ENCODE results near the gene ERBB4.

The ERBB4 gene

GRCh38 chr2:212033888-212034287 is 504.7 kb downstream of the ERBB4 start:
- H3K4me3 ChIP-seq (ENCODE audit: insufficient read depth, low read depth, low read length) = no peak overlapping the region
- H3K27me3 ChIP-seq (ENCODE audit: control insufficient read depth, insufficient read depth, low read length, poor library complexity, severe bottlenecking) = no peaks in the 10 kb centered on the region
- H3K36me3 ChIP-seq (ENCODE audit: control insufficient read depth, insufficient read depth, low read length) = no peaks in the 10 kb centered on the region
- no peaks in the 10 kb centered on the region for H3K9me3 ChIP-seq (ENCODE audit: control insufficient read depth, low read length)
- H3K27ac ChIP-seq (ENCODE audit: insufficient read depth, low read depth, low read length, poor library complexity, severe bottlenecking) = no peak overlapping the region
- H3K4me1 ChIP-seq (ENCODE audit: control insufficient read depth, insufficient read depth, low read length) = no peaks in the 10 kb centered on the region

GRCh38 chr2:212032536-212033219 is 505.9 kb downstream of the ERBB4 start:
- WGBS, 2 experiments = no CpG with 5 or more reads among the region's 1 CpG
- H3K27ac ChIP-seq (ENCODE audit: insufficient read depth, low read depth, low read length, poor library complexity, severe bottlenecking) = no peak overlapping the region
- no peaks in the 10 kb centered on the region for H3K36me3 ChIP-seq (ENCODE audit: control insufficient read depth, insufficient read depth, low read length)
- H3K4me3 ChIP-seq (ENCODE audit: insufficient read depth, low read depth, low read length) = no peak overlapping the region
- H3K9me3 ChIP-seq (ENCODE audit: control insufficient read depth, low read length) = no peaks in the 10 kb centered on the region
- no peaks in the 10 kb centered on the region for H3K4me1 ChIP-seq (ENCODE audit: control insufficient read depth, insufficient read depth, low read length)
- no peaks in the 10 kb centered on the region for H3K27me3 ChIP-seq (ENCODE audit: control insufficient read depth, insufficient read depth, low read length, poor library complexity, severe bottlenecking)

GRCh38 chr2:212032032-212032431 is 506.6 kb downstream of the ERBB4 start:
- H3K4me1 ChIP-seq (ENCODE audit: control insufficient read depth, insufficient read depth, low read length) = no peaks in the 10 kb centered on the region
- no peaks in the 10 kb centered on the region for H3K27me3 ChIP-seq (ENCODE audit: control insufficient read depth, insufficient read depth, low read length, poor library complexity, severe bottlenecking)
- H3K9me3 ChIP-seq (ENCODE audit: control insufficient read depth, low read length) = no peaks in the 10 kb centered on the region
- whole genome bisulfite sequencing, 2 experiments = 82 to 89% methylated on average over 1 of the region's 1 CpG
- no peak overlapping the region for H3K27ac ChIP-seq (ENCODE audit: insufficient read depth, low read depth, low read length, poor library complexity, severe bottlenecking)
- H3K36me3 ChIP-seq (ENCODE audit: control insufficient read depth, insufficient read depth, low read length) = no peaks in the 10 kb centered on the region
- H3K4me3 ChIP-seq (ENCODE audit: insufficient read depth, low read depth, low read length) = no peak overlapping the region

- H3K27me3 ChIP-seq (ENCODE audit: control insufficient read depth, insufficient read depth, low read length, poor library complexity, severe bottlenecking) = no peaks in the 10 kb centered on the region
- WGBS, 2 experiments = 69 to 81% methylated on average over 3 to 4 of the region's 4 CpGs
Observed at GRCh38 chr2:212030709-212031108, 507.9 kb downstream of the ERBB4 start.

GRCh38 chr2:212028798-212029394 is 509.7 kb downstream of the ERBB4 start:
- Histone ChIP-seq H3K4me3 (ENCODE audit: insufficient read depth, low read depth, low read length) (no peak overlapping the region), H3K27me3 (ENCODE audit: control insufficient read depth, insufficient read depth, low read length, poor library complexity, severe bottlenecking) (no peaks in the 10 kb centered on the region), H3K4me1 (ENCODE audit: control insufficient read depth, insufficient read depth, low read length) (no peaks in the 10 kb centered on the region), H3K27ac (ENCODE audit: insufficient read depth, low read depth, low read length, poor library complexity, severe bottlenecking) (no peak overlapping the region), H3K36me3 (ENCODE audit: control insufficient read depth, insufficient read depth, low read length) (no peaks in the 10 kb centered on the region), H3K9me3 (ENCODE audit: control insufficient read depth, low read length) (no peaks in the 10 kb centered on the region)
- WGBS, 2 experiments = 74 to 92% methylated on average over 4 to 5 of the region's 5 CpGs

More at GRCh38 chr2:212030709-212031108, 507.9 kb downstream of the ERBB4 start:
- Histone ChIP-seq H3K9me3 (ENCODE audit: control insufficient read depth, low read length) (no peaks in the 10 kb centered on the region), H3K4me3 (ENCODE audit: insufficient read depth, low read depth, low read length) (no peak overlapping the region), H3K36me3 (ENCODE audit: control insufficient read depth, insufficient read depth, low read length) (no peaks in the 10 kb centered on the region), H3K4me1 (ENCODE audit: control insufficient read depth, insufficient read depth, low read length) (no peaks in the 10 kb centered on the region), H3K27ac (ENCODE audit: insufficient read depth, low read depth, low read length, poor library complexity, severe bottlenecking) (no peak overlapping the region)

GRCh38 chr2:212027681-212028628 is 510.6 kb downstream of the ERBB4 start:
- Histone ChIP-seq H3K9me3 (ENCODE audit: control insufficient read depth, low read length) (no peaks in the 10 kb centered on the region), H3K27ac (ENCODE audit: insufficient read depth, low read depth, low read length, poor library complexity, severe bottlenecking) (no peak overlapping the region), H3K4me1 (ENCODE audit: control insufficient read depth, insufficient read depth, low read length) (no peaks in the 10 kb centered on the region), H3K36me3 (ENCODE audit: control insufficient read depth, insufficient read depth, low read length) (no peaks in the 10 kb centered on the region), H3K4me3 (ENCODE audit: insufficient read depth, low read depth, low read length) (no peak overlapping the region), H3K27me3 (ENCODE audit: control insufficient read depth, insufficient read depth, low read length, poor library complexity, severe bottlenecking) (no peaks in the 10 kb centered on the region)
- 83 to 85% methylated on average over 9 of the region's 9 CpGs for WGBS, 2 experiments

GRCh38 chr2:212024040-212024439 is 514.6 kb downstream of the ERBB4 start:
- Histone ChIP-seq H3K27me3 (ENCODE audit: control insufficient read depth, insufficient read depth, low read length, poor library complexity, severe bottlenecking) (no peaks in the 10 kb centered on the region), H3K27ac (ENCODE audit: insufficient read depth, low read depth, low read length, poor library complexity, severe bottlenecking) (no peak overlapping the region), H3K4me3 (ENCODE audit: insufficient read depth, low read depth, low read length) (no peak overlapping the region), H3K4me1 (ENCODE audit: control insufficient read depth, insufficient read depth, low read length) (no peaks in the 10 kb centered on the region), H3K36me3 (ENCODE audit: control insufficient read depth, insufficient read depth, low read length) (no peaks in the 10 kb centered on the region), H3K9me3 (ENCODE audit: control insufficient read depth, low read length) (no peaks in the 10 kb centered on the region)
- WGBS, 2 experiments = 100% methylated on average over 1 of the region's 1 CpG; no CpG with 5 or more reads in 1 of the 2 experiments

GRCh38 chr2:212022966-212023365 is 515.6 kb downstream of the ERBB4 start:
- no peak overlapping the region for H3K4me3 ChIP-seq (ENCODE audit: insufficient read depth, low read depth, low read length)
- no peaks in the 10 kb centered on the region for H3K36me3 ChIP-seq (ENCODE audit: control insufficient read depth, insufficient read depth, low read length)
- H3K27me3 ChIP-seq (ENCODE audit: control insufficient read depth, insufficient read depth, low read length, poor library complexity, severe bottlenecking) = no peaks in the 10 kb centered on the region
- WGBS, 2 experiments = no CpG with 5 or more reads among the region's 1 CpG
- H3K27ac ChIP-seq (ENCODE audit: insufficient read depth, low read depth, low read length, poor library complexity, severe bottlenecking) = no peak overlapping the region
- no peaks in the 10 kb centered on the region for H3K9me3 ChIP-seq (ENCODE audit: control insufficient read depth, low read length)
- H3K4me1 ChIP-seq (ENCODE audit: control insufficient read depth, insufficient read depth, low read length) = no peaks in the 10 kb centered on the region

- H3K36me3 ChIP-seq (ENCODE audit: control insufficient read depth, insufficient read depth, low read length) = no peaks in the 10 kb centered on the region
- no peaks in the 10 kb centered on the region for H3K4me1 ChIP-seq (ENCODE audit: control insufficient read depth, insufficient read depth, low read length)
- H3K9me3 ChIP-seq (ENCODE audit: control insufficient read depth, low read length) = no peaks in the 10 kb centered on the region
- no peaks in the 10 kb centered on the region for H3K27me3 ChIP-seq (ENCODE audit: control insufficient read depth, insufficient read depth, low read length, poor library complexity, severe bottlenecking)
- WGBS, 2 experiments = 95 to 98% methylated on average over 2 of the region's 2 CpGs
- no peak overlapping the region for H3K27ac ChIP-seq (ENCODE audit: insufficient read depth, low read depth, low read length, poor library complexity, severe bottlenecking)
- no peak overlapping the region for H3K4me3 ChIP-seq (ENCODE audit: insufficient read depth, low read depth, low read length)
Observed at GRCh38 chr2:212021947-212022346, 516.7 kb downstream of the ERBB4 start.

- no peaks in the 10 kb centered on the region for H3K27me3 ChIP-seq (ENCODE audit: control insufficient read depth, insufficient read depth, low read length, poor library complexity, severe bottlenecking)
- H3K4me1 ChIP-seq (ENCODE audit: control insufficient read depth, insufficient read depth, low read length) = no peaks in the 10 kb centered on the region
- no peak overlapping the region for H3K4me3 ChIP-seq (ENCODE audit: insufficient read depth, low read depth, low read length)
Observed at GRCh38 chr2:212015588-212015987, 523.0 kb downstream of the ERBB4 start.

More at GRCh38 chr2:212015588-212015987, 523.0 kb downstream of the ERBB4 start:
- no peaks in the 10 kb centered on the region for H3K9me3 ChIP-seq (ENCODE audit: control insufficient read depth, low read length)
- H3K27ac ChIP-seq (ENCODE audit: insufficient read depth, low read depth, low read length, poor library complexity, severe bottlenecking) = no peak overlapping the region
- no peaks in the 10 kb centered on the region for H3K36me3 ChIP-seq (ENCODE audit: control insufficient read depth, insufficient read depth, low read length)
